Glutamatergic neuron (in vitro differentiated cells): Measurements from ENCODE around the gene HPS5. TPM values are rescaled to one million over a fixed set of nuclear protein-coding genes. Genes with fewer than 3 reads are reported as not detected.
A peak's percentile ranks its signal among the peaks of the same experiment; 100 is the strongest.

Source experiments
- DNase-seq: peaks from one replicate; pipeline ENCODE4 v3.0.0; 2022
- H3K27ac Mint-ChIP-seq: one replicate; pipeline ENCODE4 v1.8.0; 2020; ENCODE audit warnings: mild to moderate bottlenecking, mixed read lengths, inconsistent platforms; ENCODE audit not compliant: unreplicated experiment
- H3K27me3 Mint-ChIP-seq: one replicate; pipeline ENCODE4 v1.8.0; 2020; ENCODE audit warnings: mild to moderate bottlenecking, moderate library complexity, mixed read lengths, inconsistent platforms; ENCODE audit not compliant: unreplicated experiment
- H3K36me3 Mint-ChIP-seq: one replicate; pipeline ENCODE4 v1.8.0; 2020; ENCODE audit warnings: mild to moderate bottlenecking, mixed read lengths, inconsistent platforms; ENCODE audit not compliant: unreplicated experiment
- H3K4me1 Mint-ChIP-seq: one replicate; pipeline ENCODE4 v1.8.0; 2020; ENCODE audit warnings: mild to moderate bottlenecking, low read depth, mixed read lengths, inconsistent platforms; ENCODE audit not compliant: unreplicated experiment
- H3K4me3 Mint-ChIP-seq: one replicate; pipeline ENCODE4 v1.8.0; 2020; ENCODE audit warnings: mild to moderate bottlenecking, mixed read lengths, inconsistent platforms; ENCODE audit not compliant: unreplicated experiment
- H3K9me3 Mint-ChIP-seq: one replicate; pipeline ENCODE4 v1.8.0; 2020; ENCODE audit warnings: mild to moderate bottlenecking, moderate library complexity, mixed read lengths, inconsistent platforms; ENCODE audit not compliant: unreplicated experiment
- CTCF ChIP-seq: fragments of 200-600 bp; sonication (generic); IDR thresholded peaks from one replicate; pipeline ENCODE4 v1.5.0; 2021; ENCODE audit not compliant: partially characterized antibody, unreplicated experiment
- total RNA-seq: library from RNA; stranded (reverse); fragmentation: NEBNext Ultra II Directional; extraction: Animal tissue kit (Norgen Biotek cat#: 25700); gene quantifications from one replicate; pipeline ENCODE4 v1.2.1, GENCODE V29; 2021; ENCODE audit not compliant: unreplicated experiment

HPS5 gene
- total RNA-seq, 1 donor from 2014 or later = 17.9 TPM

GRCh38 chr11:18367431-18367830, 45.5 kb upstream of the HPS5 start:
- H3K27ac Mint-ChIP-seq = no peak overlapping the region
- TF ChIP-seq CTCF = no peak
- H3K4me3 Mint-ChIP-seq = no peak overlapping the region
- DNase-seq = no peak
- no peaks in the 10 kb centered on the region for H3K36me3 Mint-ChIP-seq
- no peaks in the 10 kb centered on the region for H3K4me1 Mint-ChIP-seq
- H3K27me3 Mint-ChIP-seq = no peaks in the 10 kb centered on the region
- no peaks in the 10 kb centered on the region for H3K9me3 Mint-ChIP-seq

- no peak overlapping the region for H3K27ac Mint-ChIP-seq
- no peaks in the 10 kb centered on the region for H3K4me1 Mint-ChIP-seq
- H3K27me3 Mint-ChIP-seq = no peaks in the 10 kb centered on the region
- TF ChIP-seq CTCF = no peak
- H3K36me3 Mint-ChIP-seq = no peaks in the 10 kb centered on the region
- no peak overlapping the region for H3K4me3 Mint-ChIP-seq
- H3K9me3 Mint-ChIP-seq = no peaks in the 10 kb centered on the region
- no peak for DNase-seq
Measured at GRCh38 chr11:18366286-18366685, 44.3 kb upstream of the HPS5 start.

GRCh38 chr11:18365741-18366140, 43.8 kb upstream of the HPS5 start:
- no peaks in the 10 kb centered on the region for H3K4me1 Mint-ChIP-seq
- H3K36me3 Mint-ChIP-seq = no peaks in the 10 kb centered on the region
- H3K27me3 Mint-ChIP-seq = no peaks in the 10 kb centered on the region
- H3K9me3 Mint-ChIP-seq = no peaks in the 10 kb centered on the region
- H3K27ac Mint-ChIP-seq = peak overlapping the region; percentile 2
- no peak overlapping the region for H3K4me3 Mint-ChIP-seq
- no peak for DNase-seq
- no peak for TF ChIP-seq CTCF

- Mint-ChIP-seq H3K9me3 (no peaks in the 10 kb centered on the region), H3K27me3 (no peaks in the 10 kb centered on the region), H3K27ac (no peak overlapping the region), H3K4me3 (no peak overlapping the region), H3K4me1 (no peaks in the 10 kb centered on the region), H3K36me3 (no peaks in the 10 kb centered on the region)
- no peak for DNase-seq
- no peak for TF ChIP-seq CTCF
Measured at GRCh38 chr11:18364495-18365073, 42.6 kb upstream of the HPS5 start.

GRCh38 chr11:18361154-18361553, 39.2 kb upstream of the HPS5 start:
- H3K9me3 Mint-ChIP-seq = no peaks in the 10 kb centered on the region
- no peaks in the 10 kb centered on the region for H3K4me1 Mint-ChIP-seq
- no peaks in the 10 kb centered on the region for H3K36me3 Mint-ChIP-seq
- no peak overlapping the region for H3K4me3 Mint-ChIP-seq
- no peaks in the 10 kb centered on the region for H3K27me3 Mint-ChIP-seq
- no peak overlapping the region for H3K27ac Mint-ChIP-seq
- TF ChIP-seq CTCF = no peak
- no peak for DNase-seq
